ENCODE results near the gene SUPT20HL2.
"Not testable (repeated sequence)": the region's sequence is repeated elsewhere in the genome, so short reads cannot be mapped to it uniquely, and the experiment has no call there.

SUPT20HL2 gene

DNA sequence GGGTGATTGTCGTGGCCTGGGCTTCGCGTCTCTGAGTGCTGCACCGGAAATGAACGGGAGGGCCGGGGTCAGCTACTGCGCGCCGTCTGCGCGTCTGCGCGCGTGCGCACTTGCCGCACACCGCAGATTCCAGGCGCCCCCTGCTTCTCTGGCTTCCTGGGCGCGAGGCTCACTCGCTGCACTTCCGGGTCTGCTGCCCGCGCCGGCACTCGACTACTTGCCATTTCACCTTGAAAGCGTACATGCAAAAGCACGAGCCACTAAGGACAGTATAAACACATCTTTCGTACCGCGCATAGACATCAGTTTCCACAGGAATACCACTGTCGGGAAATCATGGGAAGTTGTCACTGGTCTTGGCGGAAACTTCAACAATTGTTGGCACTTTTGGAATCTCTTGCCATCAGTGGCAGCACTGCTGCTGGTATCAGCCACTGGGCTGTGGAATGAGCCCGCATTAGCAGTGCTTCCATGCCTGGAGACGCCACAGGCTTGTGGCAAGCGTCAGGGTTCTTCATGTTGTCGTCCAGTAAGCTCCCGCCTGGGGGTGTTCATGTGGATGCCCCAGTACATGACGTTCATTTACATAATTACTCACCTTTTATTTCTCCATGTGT is at the start of gene SUPT20HL2:
TSS of gene SUPT20HL2 (minus strand) at position 51 of the 617 bp plus-strand sequence. CDS start 754 bp downstream, outside the sequence.
- Histone ChIP-seq H3K36me3 (ENCODE audit: control insufficient read depth in 2 of 2, insufficient read depth in 2 of 2, low read length in 2 of 2) (no peaks in the 10 kb centered on the region), H3K9ac (ENCODE audit: low read length in 2 of 2) (no peak within 1 kb of the TSS), H3K4me1 (ENCODE audit: control insufficient read depth, insufficient read depth, low read length) (no peaks in the 10 kb centered on the region), H3K27ac (ENCODE audit: low read length) (no peak within 1 kb of the TSS), H3K4me3 (ENCODE audit: low read length in 2 of 2) (no peak within 1 kb of the TSS), H3K9me3 (ENCODE audit: control insufficient read depth in 2 of 2, low read length in 2 of 2) (no peaks in the 10 kb centered on the region), H3K27me3 (ENCODE audit: control insufficient read depth in 1 of 2, insufficient read depth in 2 of 2, low read length in 2 of 2) (no peaks in the 10 kb centered on the region)

DNA sequence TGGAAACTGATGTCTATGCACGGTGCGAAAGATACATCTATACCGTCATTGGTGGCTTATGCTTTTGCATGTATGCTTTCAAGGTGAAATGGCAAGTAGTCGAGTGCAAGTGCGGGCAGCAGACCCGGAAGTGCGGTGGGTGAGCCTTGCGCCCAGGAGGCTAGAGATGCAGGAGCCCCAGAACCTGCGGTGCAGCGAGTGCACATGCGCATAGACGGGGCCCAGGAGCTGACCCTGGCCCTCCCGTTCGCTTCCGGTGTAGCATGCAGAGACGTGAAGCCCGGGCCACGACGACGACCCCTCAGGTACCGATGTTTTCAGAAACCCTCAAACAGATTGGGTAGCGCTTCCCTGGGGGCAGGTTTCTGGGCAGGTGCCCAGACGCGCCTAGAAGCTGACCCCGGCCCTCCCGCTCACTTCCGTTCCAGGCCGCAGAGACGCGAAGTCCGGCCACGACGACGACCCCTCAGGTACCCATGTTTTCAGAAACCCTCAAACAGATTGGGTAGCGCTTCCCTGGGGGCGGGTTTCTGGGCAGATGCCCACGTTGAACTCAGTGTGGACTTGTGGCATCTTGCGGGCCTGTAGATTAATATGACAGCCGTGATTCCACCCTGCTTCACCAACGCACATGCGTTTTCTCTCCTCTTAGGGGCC is 48.3 kb upstream of the SUPT20HL2 start:
- not testable (repeated sequence) for H3K9ac ChIP-seq (ENCODE audit: low read length in 2 of 2); H3K36me3 ChIP-seq (ENCODE audit: control insufficient read depth in 2 of 2, insufficient read depth in 2 of 2, low read length in 2 of 2); H3K27ac ChIP-seq (ENCODE audit: low read length); H3K4me1 ChIP-seq (ENCODE audit: control insufficient read depth, insufficient read depth, low read length); H3K9me3 ChIP-seq (ENCODE audit: control insufficient read depth in 2 of 2, low read length in 2 of 2); H3K27me3 ChIP-seq (ENCODE audit: control insufficient read depth in 1 of 2, insufficient read depth in 2 of 2, low read length in 2 of 2); H3K4me3 ChIP-seq (ENCODE audit: low read length in 2 of 2)

GRCh38 chrX:24360272-24360671 is 46.4 kb upstream of the SUPT20HL2 start, which contains the start of gene SUPT20HL1:
Gene SUPT20HL1, plus strand, starts transcription at chrX:24360639. Its CDS starts 2,122 bp downstream, at chrX:24362761.
- H3K9me3 ChIP-seq (ENCODE audit: control insufficient read depth in 2 of 2, low read length in 2 of 2), result no peaks in the 10 kb centered on the region
- H3K4me3 ChIP-seq (ENCODE audit: low read length in 2 of 2), result no peak within 1 kb of the TSS
- peaks cover 0 to 2% of the 10 kb centered on the region in 2 donors for H3K27me3 ChIP-seq (ENCODE audit: control insufficient read depth in 1 of 2, insufficient read depth in 2 of 2, low read length in 2 of 2)
- H3K27ac ChIP-seq (ENCODE audit: low read length), result no peak within 1 kb of the TSS
- H3K9ac ChIP-seq (ENCODE audit: low read length in 2 of 2), result no peak within 1 kb of the TSS
- no peaks in the 10 kb centered on the region for H3K4me1 ChIP-seq (ENCODE audit: control insufficient read depth, insufficient read depth, low read length)
- H3K36me3 ChIP-seq (ENCODE audit: control insufficient read depth in 2 of 2, insufficient read depth in 2 of 2, low read length in 2 of 2), result no peaks in the 10 kb centered on the region

- no peaks in the 10 kb centered on the region for H3K36me3 ChIP-seq (ENCODE audit: control insufficient read depth in 2 of 2, insufficient read depth in 2 of 2, low read length in 2 of 2)
Observed at GRCh38 chrX:24357106-24357505, 43.2 kb upstream of the SUPT20HL2 start.

GRCh38 chrX:24355095-24355494 is 41.2 kb upstream of the SUPT20HL2 start:
- Histone ChIP-seq H3K27ac (ENCODE audit: low read length) (no peak overlapping the region), H3K36me3 (ENCODE audit: control insufficient read depth in 2 of 2, insufficient read depth in 2 of 2, low read length in 2 of 2) (no peaks in the 10 kb centered on the region), H3K9me3 (ENCODE audit: control insufficient read depth in 2 of 2, low read length in 2 of 2) (no peaks in the 10 kb centered on the region), H3K4me1 (ENCODE audit: control insufficient read depth, insufficient read depth, low read length) (no peaks in the 10 kb centered on the region), H3K27me3 (ENCODE audit: control insufficient read depth in 1 of 2, insufficient read depth in 2 of 2, low read length in 2 of 2) (peaks cover 0 to 4% of the 10 kb centered on the region in 2 donors), H3K4me3 (ENCODE audit: low read length in 2 of 2) (no peak overlapping the region), H3K9ac (ENCODE audit: low read length in 2 of 2) (no peak overlapping the region)

More at GRCh38 chrX:24357106-24357505, 43.2 kb upstream of the SUPT20HL2 start:
- H3K27me3 ChIP-seq (ENCODE audit: control insufficient read depth in 1 of 2, insufficient read depth in 2 of 2, low read length in 2 of 2), result peaks cover 0 to 4% of the 10 kb centered on the region in 2 donors
- H3K9me3 ChIP-seq (ENCODE audit: control insufficient read depth in 2 of 2, low read length in 2 of 2), result no peaks in the 10 kb centered on the region
- no peak overlapping the region for H3K4me3 ChIP-seq (ENCODE audit: low read length in 2 of 2)
- no peak overlapping the region for H3K9ac ChIP-seq (ENCODE audit: low read length in 2 of 2)
- no peak overlapping the region for H3K27ac ChIP-seq (ENCODE audit: low read length)
- H3K4me1 ChIP-seq (ENCODE audit: control insufficient read depth, insufficient read depth, low read length), result no peaks in the 10 kb centered on the region

DNA sequence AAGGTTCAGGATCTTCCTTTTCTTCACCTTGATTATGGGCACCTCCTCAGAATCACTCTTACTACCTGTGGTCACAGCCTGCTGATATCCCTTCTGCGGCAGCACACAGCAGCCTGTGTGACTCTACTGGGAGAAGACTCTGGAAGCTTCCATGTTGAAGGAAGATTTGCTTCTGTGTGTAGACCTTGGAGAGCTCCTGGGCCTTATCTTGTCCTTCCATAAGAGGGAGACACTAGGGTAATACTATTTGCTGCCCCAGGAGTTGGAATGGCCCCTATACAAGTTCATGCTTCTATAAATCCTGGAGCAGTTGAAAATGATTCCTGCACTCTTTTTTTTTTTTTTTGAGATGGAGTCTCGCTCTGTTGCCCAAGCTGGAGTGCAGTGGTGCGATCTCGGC is 36.3 kb upstream of the SUPT20HL2 start:
- H3K4me1 ChIP-seq (ENCODE audit: control insufficient read depth, insufficient read depth, low read length), result no peaks in the 10 kb centered on the region
- H3K4me3 ChIP-seq (ENCODE audit: low read length in 2 of 2), result no peak overlapping the region
- no peak overlapping the region for H3K27ac ChIP-seq (ENCODE audit: low read length)
- no peak overlapping the region for H3K9ac ChIP-seq (ENCODE audit: low read length in 2 of 2)
- no peaks in the 10 kb centered on the region for H3K9me3 ChIP-seq (ENCODE audit: control insufficient read depth in 2 of 2, low read length in 2 of 2)
- no peaks in the 10 kb centered on the region for H3K36me3 ChIP-seq (ENCODE audit: control insufficient read depth in 2 of 2, insufficient read depth in 2 of 2, low read length in 2 of 2)
- peaks cover 0 to 4% of the 10 kb centered on the region in 2 donors for H3K27me3 ChIP-seq (ENCODE audit: control insufficient read depth in 1 of 2, insufficient read depth in 2 of 2, low read length in 2 of 2)

- Histone ChIP-seq H3K4me1 (ENCODE audit: control insufficient read depth, insufficient read depth, low read length) (no peaks in the 10 kb centered on the region), H3K9me3 (ENCODE audit: control insufficient read depth in 2 of 2, low read length in 2 of 2) (no peaks in the 10 kb centered on the region), H3K27ac (ENCODE audit: low read length) (no peak overlapping the region), H3K27me3 (ENCODE audit: control insufficient read depth in 1 of 2, insufficient read depth in 2 of 2, low read length in 2 of 2) (peaks cover 0 to 3% of the 10 kb centered on the region in 2 donors), H3K4me3 (ENCODE audit: low read length in 2 of 2) (no peak overlapping the region), H3K9ac (ENCODE audit: low read length in 2 of 2) (no peak overlapping the region), H3K36me3 (ENCODE audit: control insufficient read depth in 2 of 2, insufficient read depth in 2 of 2, low read length in 2 of 2) (no peaks in the 10 kb centered on the region)
Observed at GRCh38 chrX:24347881-24348280, 34.0 kb upstream of the SUPT20HL2 start.

- no peaks in the 10 kb centered on the region for H3K36me3 ChIP-seq (ENCODE audit: control insufficient read depth in 2 of 2, insufficient read depth in 2 of 2, low read length in 2 of 2)
- H3K4me1 ChIP-seq (ENCODE audit: control insufficient read depth, insufficient read depth, low read length), result no peaks in the 10 kb centered on the region
- H3K27ac ChIP-seq (ENCODE audit: low read length), result no peak overlapping the region
- H3K4me3 ChIP-seq (ENCODE audit: low read length in 2 of 2), result no peak overlapping the region
- no peak overlapping the region for H3K9ac ChIP-seq (ENCODE audit: low read length in 2 of 2)
- H3K9me3 ChIP-seq (ENCODE audit: control insufficient read depth in 2 of 2, low read length in 2 of 2), result no peaks in the 10 kb centered on the region
- peaks cover 0 to 6% of the 10 kb centered on the region in 2 donors for H3K27me3 ChIP-seq (ENCODE audit: control insufficient read depth in 1 of 2, insufficient read depth in 2 of 2, low read length in 2 of 2)
Observed at GRCh38 chrX:24343719-24344118, 29.9 kb upstream of the SUPT20HL2 start.

- Histone ChIP-seq H3K27ac (ENCODE audit: low read length) (no peak overlapping the region), H3K9me3 (ENCODE audit: control insufficient read depth in 2 of 2, low read length in 2 of 2) (no peaks in the 10 kb centered on the region), H3K4me3 (ENCODE audit: low read length in 2 of 2) (no peak overlapping the region), H3K9ac (ENCODE audit: low read length in 2 of 2) (no peak overlapping the region), H3K4me1 (ENCODE audit: control insufficient read depth, insufficient read depth, low read length) (no peaks in the 10 kb centered on the region), H3K27me3 (ENCODE audit: control insufficient read depth in 1 of 2, insufficient read depth in 2 of 2, low read length in 2 of 2) (peaks cover 0 to 4% of the 10 kb centered on the region in 2 donors), H3K36me3 (ENCODE audit: control insufficient read depth in 2 of 2, insufficient read depth in 2 of 2, low read length in 2 of 2) (no peaks in the 10 kb centered on the region)
Observed at GRCh38 chrX:24341795-24342194, 27.9 kb upstream of the SUPT20HL2 start.

- Histone ChIP-seq H3K27me3 (ENCODE audit: control insufficient read depth in 1 of 2, insufficient read depth in 2 of 2, low read length in 2 of 2) (peaks cover 0 to 4% of the 10 kb centered on the region in 2 donors), H3K36me3 (ENCODE audit: control insufficient read depth in 2 of 2, insufficient read depth in 2 of 2, low read length in 2 of 2) (no peaks in the 10 kb centered on the region), H3K27ac (ENCODE audit: low read length) (no peak overlapping the region), H3K4me3 (ENCODE audit: low read length in 2 of 2) (no peak overlapping the region), H3K4me1 (ENCODE audit: control insufficient read depth, insufficient read depth, low read length) (no peaks in the 10 kb centered on the region), H3K9me3 (ENCODE audit: control insufficient read depth in 2 of 2, low read length in 2 of 2) (no peaks in the 10 kb centered on the region), H3K9ac (ENCODE audit: low read length in 2 of 2) (no peak overlapping the region)
Observed at GRCh38 chrX:24340501-24340900, 26.6 kb upstream of the SUPT20HL2 start.

DNA sequence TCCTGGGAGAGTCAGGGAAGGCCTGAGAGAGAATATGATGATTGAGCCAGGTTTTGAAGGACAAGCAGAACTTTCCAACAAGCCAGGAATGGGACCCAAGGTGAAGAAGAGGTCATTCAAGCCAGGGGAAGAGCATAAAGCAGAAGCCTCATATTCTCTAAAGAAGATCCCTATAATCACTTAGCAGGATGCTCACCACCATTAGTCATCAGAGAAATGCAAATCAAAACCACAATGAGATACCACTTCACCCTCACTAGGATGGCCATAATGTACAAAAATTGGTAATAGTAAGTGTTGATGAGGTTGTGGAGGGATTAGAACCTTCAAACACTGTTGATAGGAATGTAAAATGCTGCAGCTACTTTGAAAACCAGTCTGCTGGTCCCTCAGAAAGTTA is 26.0 kb upstream of the SUPT20HL2 start:
- Histone ChIP-seq H3K27me3 (ENCODE audit: control insufficient read depth in 1 of 2, insufficient read depth in 2 of 2, low read length in 2 of 2) (peaks cover 0 to 4% of the 10 kb centered on the region in 2 donors), H3K9ac (ENCODE audit: low read length in 2 of 2) (no peak overlapping the region), H3K27ac (ENCODE audit: low read length) (no peak overlapping the region), H3K4me1 (ENCODE audit: control insufficient read depth, insufficient read depth, low read length) (no peaks in the 10 kb centered on the region), H3K36me3 (ENCODE audit: control insufficient read depth in 2 of 2, insufficient read depth in 2 of 2, low read length in 2 of 2) (no peaks in the 10 kb centered on the region), H3K4me3 (ENCODE audit: low read length in 2 of 2) (no peak overlapping the region), H3K9me3 (ENCODE audit: control insufficient read depth in 2 of 2, low read length in 2 of 2) (no peaks in the 10 kb centered on the region)
